Breast epithelium (tissue), 3 donors: ENCODE results near the gene CHI3L2.

Source experiments
- CTCF ChIP-seq, 3 donors: fragments of 450-650 bp; IDR thresholded peaks; one replicate each; pipeline ENCODE4 v1.5.1; 2016 to 2017; ENCODE audit warnings: antibody characterized with exemption in 3 of 3, mild to moderate bottlenecking in 3 of 3, moderate library complexity in 3 of 3
- POLR2A ChIP-seq: fragments of 450-650 bp; IDR thresholded peaks from one replicate; pipeline ENCODE4 v1.6.1; 2016; ENCODE audit warnings: antibody characterized with exemption, mild to moderate bottlenecking, moderate library complexity

DNA sequence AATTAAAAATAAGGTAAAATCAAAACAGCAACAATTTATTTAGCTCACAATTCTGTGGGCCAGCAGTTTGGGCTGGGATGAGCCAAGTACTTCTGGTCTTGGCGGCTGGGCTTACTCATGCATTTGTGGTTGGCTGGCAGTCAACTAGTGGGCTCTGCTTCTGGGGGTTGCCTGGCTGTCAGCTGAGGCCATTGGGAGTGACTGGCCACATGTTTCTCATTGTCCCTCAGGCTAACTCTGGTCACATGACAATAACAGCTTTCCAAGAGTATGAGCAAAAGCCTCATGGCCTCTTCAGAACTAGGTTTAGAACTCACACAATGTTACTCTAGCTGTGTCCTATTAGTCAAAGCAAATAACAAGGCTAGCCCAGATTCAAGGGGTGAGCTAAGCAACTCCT is 47.6 kb downstream of the CHI3L2 start:
- TF ChIP-seq POLR2A (no peak), CTCF (IDR thresholded peaks at IDR 0.05) (no peak)
